COR-L47 (cell line): ENCODE results near the gene RBM26.

Experiments
- DNase-seq: peaks from one replicate; lab custom pipeline; 2025; lab: John Stamatoyannopoulos, UW

Gene RBM26

GRCh38 chr13:79405831-79406596 is at the start of gene RBM26:
RBM26 (minus strand) TSS chr13:79406255; CDS start chr13:79405774, 481 bp downstream.
- DNase-seq = peak; percentile 87

GRCh38 chr13:79455331-79455730 is 49.3 kb upstream of the RBM26 start:
- DNase-seq = no peak

GRCh38 chr13:79452239-79452913 is 46.3 kb upstream of the RBM26 start:
- DNase-seq = no peak

GRCh38 chr13:79451500-79451962 is 45.5 kb upstream of the RBM26 start:
- DNase-seq = no peak

- no peak for DNase-seq
These were observed 44.1 kb upstream of the RBM26 start for GRCh38 chr13:79450110-79450509.

- DNase-seq = no peak
These were observed 42.4 kb upstream of the RBM26 start for GRCh38 chr13:79448413-79448812.

GRCh38 chr13:79447741-79448140 is 41.7 kb upstream of the RBM26 start:
- DNase-seq = no peak

GRCh38 chr13:79447141-79447540 is 41.1 kb upstream of the RBM26 start:
- DNase-seq = no peak

GRCh38 chr13:79445968-79446645 is 40.1 kb upstream of the RBM26 start:
- no peak for DNase-seq

GRCh38 chr13:79442706-79443105 is 36.7 kb upstream of the RBM26 start:
- no peak for DNase-seq

- no peak for DNase-seq
These were observed 36.2 kb upstream of the RBM26 start for GRCh38 chr13:79442221-79442620.

- no peak for DNase-seq
These were observed 35.0 kb upstream of the RBM26 start for GRCh38 chr13:79440958-79441528.

- DNase-seq = no peak
These were observed 33.2 kb upstream of the RBM26 start for GRCh38 chr13:79439275-79439674.

- no peak for DNase-seq
These were observed 29.5 kb upstream of the RBM26 start for GRCh38 chr13:79435561-79435990.

- DNase-seq = no peak
These were observed 28.5 kb upstream of the RBM26 start for GRCh38 chr13:79434556-79434955.

GRCh38 chr13:79432992-79433391 is 26.9 kb upstream of the RBM26 start:
- DNase-seq = no peak

GRCh38 chr13:79432086-79432485 is 26.0 kb upstream of the RBM26 start:
- no peak for DNase-seq

- DNase-seq = no peak
These were observed 23.3 kb upstream of the RBM26 start for GRCh38 chr13:79429309-79429708.

- no peak for DNase-seq
These were observed 21.8 kb upstream of the RBM26 start for GRCh38 chr13:79427883-79428282.

GRCh38 chr13:79427265-79427664 is 21.2 kb upstream of the RBM26 start:
- no peak for DNase-seq

- peak; percentile 21 for DNase-seq
These were observed 18.0 kb upstream of the RBM26 start for GRCh38 chr13:79423801-79424642.

GRCh38 chr13:79423340-79423739 is 17.3 kb upstream of the RBM26 start:
- DNase-seq = no peak
